Iris pigment epithelial cell (primary cell): ENCODE results near the gene SUFU.

ENCODE experiments used
- DNase-seq: peaks from one replicate; pipeline ENCODE4 v3.0.0-alpha.2; 2011; ENCODE audit warnings: low read depth

Gene SUFU

DNA sequence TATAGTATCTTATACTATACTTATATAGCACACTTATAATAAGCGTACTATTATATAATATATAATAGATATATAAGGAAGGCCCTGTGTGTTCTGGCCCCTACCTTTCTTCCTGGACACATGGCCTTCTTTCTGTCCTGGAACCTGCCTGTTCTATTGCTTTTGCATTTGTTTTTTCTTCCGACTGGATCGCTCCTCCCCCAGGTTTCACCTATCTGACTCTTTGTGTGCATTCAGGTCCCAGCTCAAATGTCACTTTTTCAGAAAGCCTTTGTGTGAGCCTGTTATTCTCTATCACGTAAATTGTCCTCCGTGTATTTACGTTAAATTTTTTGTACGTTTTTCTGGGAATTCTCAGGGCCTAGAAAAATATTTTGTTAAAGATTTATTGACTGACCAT is 137.6 kb downstream of the SUFU start:
- no peak for DNase-seq

DNA sequence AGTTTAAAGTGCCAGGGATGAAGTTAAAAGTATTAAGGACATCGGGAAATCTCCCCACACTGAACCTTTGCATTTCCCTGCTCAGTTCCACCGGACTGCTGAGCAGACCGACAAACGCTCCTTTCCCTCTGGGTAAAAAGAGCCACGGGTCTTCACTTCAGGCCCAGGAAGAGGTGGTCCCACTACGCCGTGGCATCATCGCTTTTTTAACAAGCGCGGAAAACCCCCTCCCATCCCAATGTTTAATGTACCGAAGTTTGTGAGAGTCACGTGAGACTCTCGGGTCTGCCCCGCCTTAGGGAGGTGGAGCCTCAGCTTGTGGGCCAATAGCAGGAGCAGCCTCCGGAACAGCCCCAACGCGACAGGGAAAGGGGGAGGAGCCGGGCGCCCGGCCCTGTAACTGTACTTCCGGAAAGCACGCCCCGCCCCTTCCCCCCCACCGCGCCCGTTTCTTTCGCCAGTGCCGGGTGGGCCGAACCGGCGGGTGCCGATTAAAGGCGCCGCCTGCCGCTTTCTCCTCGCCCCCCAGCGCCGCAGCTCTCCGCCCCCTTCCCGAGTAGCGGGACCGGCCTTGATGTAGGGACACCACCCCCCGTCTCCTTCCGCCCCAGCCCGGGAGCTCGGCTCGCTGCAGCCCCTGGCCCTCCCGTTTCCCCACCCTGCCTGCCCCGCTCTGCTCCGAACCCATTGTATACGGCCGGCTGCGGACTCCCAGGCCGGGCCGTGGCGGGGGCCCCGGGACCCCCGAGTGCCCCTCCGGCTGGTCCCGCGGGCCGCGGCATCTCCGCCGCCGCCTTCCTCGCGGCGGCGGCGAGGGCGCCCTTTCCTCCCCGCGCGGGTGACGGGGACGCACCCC is 138.3 kb downstream of the SUFU start:
- DNase-seq: peak; percentile 99

GRCh38 chr10:102642736-102643335 is 139.1 kb downstream of the SUFU start:
- peak; percentile 60 for DNase-seq

DNA sequence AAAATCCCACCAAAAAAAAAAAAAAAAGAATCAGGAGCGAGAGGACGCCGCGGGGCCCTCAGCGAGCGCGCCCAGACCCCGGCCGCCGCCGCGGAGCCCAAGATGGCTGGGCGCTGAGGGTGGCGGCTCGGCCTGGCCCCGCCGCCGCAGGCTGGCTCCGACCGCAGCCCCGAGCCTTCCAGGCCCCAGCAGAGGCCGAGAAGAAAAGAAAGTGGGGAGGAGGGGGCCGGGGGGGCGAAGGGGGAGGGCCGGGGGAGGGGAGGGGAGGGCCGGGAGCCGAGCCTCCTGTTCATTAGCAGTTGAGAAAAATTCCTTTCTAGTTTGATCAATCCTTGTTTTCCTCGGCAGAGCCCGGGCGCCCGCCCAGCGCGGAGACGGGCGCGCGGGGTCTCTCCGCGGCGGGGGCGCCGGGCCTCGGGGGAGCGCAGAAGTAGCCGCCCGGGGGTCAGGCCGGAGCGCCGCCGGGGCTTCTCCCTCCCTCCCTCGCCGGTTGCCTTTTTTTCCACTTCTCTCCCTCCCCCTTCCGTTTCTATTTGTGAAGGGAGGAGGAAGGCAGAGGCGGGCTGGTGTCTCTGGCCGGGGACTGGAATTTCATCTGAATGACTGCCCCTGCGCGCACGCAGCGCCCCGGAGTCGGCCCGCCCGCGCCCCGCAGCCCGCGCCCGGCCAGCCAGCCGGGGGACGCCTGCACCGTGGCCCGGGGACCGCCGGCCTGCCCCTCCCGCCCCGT is 139.7 kb downstream of the SUFU start:
- DNase-seq: peak; percentile 84

DNA sequence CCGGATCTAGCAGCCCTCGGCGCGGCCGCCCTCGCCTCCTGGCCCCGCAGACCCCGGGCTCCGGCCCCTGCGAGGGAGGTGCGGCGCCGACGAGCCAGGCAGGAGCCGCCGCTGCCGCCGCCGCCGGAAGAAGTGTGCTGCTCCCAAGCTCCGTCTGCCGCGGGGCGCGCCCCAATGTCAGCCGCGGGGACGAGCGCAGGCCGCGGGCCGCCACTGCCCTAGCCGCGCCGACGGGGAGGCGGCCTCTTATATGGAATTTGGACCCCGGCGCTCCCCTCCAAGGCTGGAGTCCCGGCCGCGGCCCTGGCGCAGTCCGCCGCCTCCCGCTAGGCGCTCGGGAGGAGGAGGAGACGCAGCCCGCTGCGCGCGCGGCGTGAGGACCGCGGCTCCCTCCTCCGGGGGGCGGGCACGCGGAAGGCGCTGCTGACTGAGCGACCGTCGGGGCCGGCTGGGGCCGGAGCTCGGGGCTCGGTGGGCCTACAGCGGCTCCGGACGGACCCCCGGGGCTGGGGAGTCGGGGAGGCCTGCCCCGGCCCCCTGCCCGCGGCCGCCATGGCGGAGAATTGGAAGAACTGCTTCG is 140.4 kb downstream of the SUFU start, which contains the start of gene TRIM8:
TSS of gene TRIM8 (plus strand) at position 414 of the 580 bp plus-strand sequence. CDS start at position 553, 139 bp downstream.
- DNase-seq: peak; percentile 61

GRCh38 chr10:102644646-102645387 is 141.0 kb downstream of the SUFU start:
- peak; percentile 77 for DNase-seq

- DNase-seq: no peak
Measured at GRCh38 chr10:102645388-102645740, 141.6 kb downstream of the SUFU start.

GRCh38 chr10:102645741-102646609 is 142.2 kb downstream of the SUFU start:
- peak; percentile 95 for DNase-seq

GRCh38 chr10:102646610-102647442 is 143.1 kb downstream of the SUFU start:
- peak; percentile 48 for DNase-seq

DNA sequence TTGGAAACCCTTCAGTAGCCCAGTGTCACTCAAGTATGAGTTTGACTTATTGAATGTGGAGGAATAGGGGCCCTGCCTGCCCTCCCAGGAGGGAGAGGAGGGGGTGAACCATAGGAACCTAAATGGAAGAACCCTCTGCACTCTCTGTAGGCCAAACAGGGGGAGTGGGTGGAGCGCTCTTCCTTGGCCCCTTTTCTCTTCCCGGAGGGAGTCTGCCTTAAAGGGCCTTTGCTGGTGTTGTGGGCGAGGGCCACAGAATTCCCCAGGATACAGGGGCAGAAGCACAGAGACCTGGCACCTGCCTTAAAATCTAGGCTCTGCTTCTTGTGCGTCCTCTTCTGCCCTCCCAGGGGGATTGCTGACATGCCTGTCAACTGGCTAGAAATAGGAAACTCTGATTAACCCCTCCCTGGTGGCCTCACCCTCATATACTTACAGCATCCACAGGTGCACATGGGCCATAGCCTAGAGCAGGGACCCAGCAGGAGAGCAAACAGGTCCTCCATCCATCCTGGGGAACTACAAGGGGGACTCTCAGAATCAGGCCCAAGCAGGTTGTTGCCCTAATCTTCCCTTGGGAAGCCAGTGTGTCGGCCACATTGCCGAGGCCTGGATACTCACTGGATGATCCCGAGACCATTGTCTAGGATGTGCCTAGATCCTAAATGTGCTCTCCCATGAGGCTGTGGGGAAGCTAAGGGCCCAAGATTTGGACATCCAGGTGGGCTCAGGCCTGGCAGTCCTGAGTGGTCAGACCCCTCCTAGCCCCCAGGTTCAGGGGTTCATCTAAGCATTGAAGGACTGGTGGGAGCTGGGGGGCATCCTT is 143.9 kb downstream of the SUFU start:
- DNase-seq: no peak

DNA sequence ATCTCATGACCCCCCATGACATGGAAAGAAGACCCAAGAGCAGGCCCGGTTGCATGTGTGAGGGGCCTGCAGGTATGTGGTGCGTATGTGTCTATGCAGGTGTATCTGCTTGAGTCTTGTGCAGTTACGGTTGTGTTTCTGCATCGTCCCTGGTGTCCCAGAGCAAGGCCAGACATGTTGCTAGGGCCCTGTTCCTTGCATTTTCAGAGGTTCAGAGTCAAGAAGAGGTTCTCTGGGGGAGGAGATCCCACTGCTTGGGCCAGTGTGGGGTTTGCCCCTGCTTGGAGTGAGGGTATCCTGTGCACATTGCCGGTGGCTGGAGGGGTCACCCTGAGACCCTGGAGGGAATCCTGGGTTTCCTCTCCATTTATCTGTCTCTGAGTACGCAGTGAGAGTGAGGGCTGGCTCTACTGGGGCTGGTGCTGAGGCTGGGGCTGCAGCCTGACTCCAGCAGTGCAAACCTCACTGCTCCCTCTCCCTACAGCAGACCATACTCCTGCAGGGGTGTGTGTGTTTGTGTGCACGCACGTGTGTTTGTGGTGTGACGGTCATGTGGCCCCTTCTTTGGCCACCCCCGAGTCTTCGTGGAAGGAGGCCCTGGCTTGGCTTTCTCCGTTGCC is 144.6 kb downstream of the SUFU start:
- no peak for DNase-seq

- no peak for DNase-seq
Measured at GRCh38 chr10:102648889-102649796, 145.4 kb downstream of the SUFU start.

DNA sequence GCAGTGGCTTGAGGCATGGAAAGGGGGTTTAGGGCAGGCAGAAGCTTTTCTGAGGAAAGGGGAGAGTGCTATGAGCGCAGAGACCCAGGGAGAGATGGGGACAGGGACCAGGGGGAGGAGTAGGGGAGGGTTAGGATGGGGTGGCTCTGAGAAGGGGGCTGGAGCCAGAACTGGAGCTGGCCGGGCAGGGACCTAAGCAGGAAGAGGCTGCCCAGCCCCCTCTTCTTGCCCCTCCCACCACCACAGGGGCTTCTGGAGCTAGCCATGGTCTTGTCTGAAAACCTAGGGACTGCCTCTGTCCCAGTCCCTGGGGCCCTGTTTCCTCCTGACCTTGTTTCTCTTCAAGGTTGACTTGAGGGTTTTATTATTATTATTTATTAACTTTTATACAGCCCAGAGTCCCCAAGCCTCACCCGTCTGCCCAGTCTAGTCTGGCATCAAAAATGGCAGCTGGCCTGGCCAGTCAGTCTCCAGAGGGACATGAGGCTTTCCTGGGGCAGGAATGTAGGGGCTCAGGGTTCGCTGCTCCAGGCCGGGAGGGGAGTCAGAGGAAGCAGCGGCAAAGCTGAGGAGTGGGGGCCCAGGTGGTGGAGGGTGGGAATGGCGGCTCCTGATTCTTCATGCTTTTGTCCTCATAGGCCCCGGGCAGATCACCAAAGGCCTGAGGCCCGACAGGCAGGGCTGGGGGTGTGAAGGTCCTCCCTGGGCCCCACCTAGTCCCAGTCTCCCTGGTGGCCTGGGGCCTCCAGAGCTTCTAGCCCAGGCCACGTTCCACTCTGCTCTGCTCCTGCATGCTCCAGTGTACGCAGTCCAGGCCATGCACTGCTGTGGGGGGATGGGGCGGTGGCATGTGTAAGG is 146.3 kb downstream of the SUFU start:
- DNase-seq: no peak

GRCh38 chr10:102650655-102651454 is 147.1 kb downstream of the SUFU start:
- DNase-seq: no peak

DNA sequence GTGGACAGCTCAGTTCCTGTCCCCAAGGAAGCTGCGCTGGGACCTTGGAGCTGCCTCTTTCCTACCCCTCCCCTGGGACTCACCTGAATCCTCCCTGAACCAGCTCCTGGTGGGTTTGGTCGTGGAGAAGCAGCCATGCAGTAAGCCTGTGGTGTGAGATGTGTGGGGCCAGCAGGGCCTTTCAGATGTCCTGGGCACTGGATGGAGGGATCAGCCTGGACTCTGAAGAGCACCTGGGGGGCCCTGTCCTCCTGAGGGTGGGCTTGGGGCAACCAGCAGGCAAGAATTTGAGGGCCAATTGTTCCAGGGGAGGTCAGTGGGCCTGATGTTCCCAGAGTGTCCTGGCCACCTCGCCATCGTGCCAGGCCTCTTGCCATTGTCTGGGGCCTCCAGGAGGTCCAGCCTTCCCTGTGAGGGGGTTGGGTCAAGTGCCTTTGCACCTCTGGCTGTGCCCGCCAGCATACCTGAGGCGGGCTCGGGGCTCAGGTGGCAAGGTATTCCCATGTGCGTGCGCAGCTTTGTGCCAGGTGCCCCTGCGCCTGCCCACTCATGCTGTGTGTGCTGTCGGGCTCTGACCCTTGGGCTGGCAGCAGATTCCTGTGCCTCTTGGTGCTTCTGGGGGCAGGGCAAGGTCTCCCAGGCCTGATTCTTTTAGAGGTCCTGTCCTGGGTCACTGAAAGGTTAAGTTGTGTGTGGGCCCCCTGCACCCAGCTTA is 147.8 kb downstream of the SUFU start:
- DNase-seq: no peak
